Mucosa of rectum (tissue), 2 donors: ENCODE results near the gene KCNT1.

Experiments used
- H3K27ac ChIP-seq, 2 donors: one replicate each; pipeline ENCODE4 v1.7.0; 2013; ENCODE audit warnings: inconsistent platforms in 2 of 2, low read depth in 2 of 2, low read length in 2 of 2
- H3K27me3 ChIP-seq, 2 donors: one replicate each; pipeline ENCODE4 v1.7.0; 2013; ENCODE audit warnings: low read length in 2 of 2; ENCODE audit not compliant: control insufficient read depth in 2 of 2, insufficient read depth in 2 of 2
- H3K36me3 ChIP-seq, 2 donors: one replicate each; pipeline ENCODE4 v1.7.0; 2013; ENCODE audit warnings: low read length in 2 of 2; ENCODE audit not compliant: control insufficient read depth in 2 of 2, insufficient read depth in 2 of 2
- H3K4me1 ChIP-seq, 2 donors: one replicate each; pipeline ENCODE4 v1.7.0; 2013; ENCODE audit warnings: low read length in 2 of 2, mild to moderate bottlenecking in 1 of 2; ENCODE audit not compliant: control insufficient read depth in 2 of 2, insufficient read depth in 2 of 2
- H3K4me3 ChIP-seq, 2 donors: one replicate each; pipeline ENCODE4 v1.7.0; 2013; ENCODE audit warnings: low read length in 2 of 2
- H3K9ac ChIP-seq, 2 donors: one replicate each; pipeline ENCODE4 v1.7.0; 2013; ENCODE audit warnings: low read length in 2 of 2, low read depth in 1 of 2, mild to moderate bottlenecking in 1 of 2
- H3K9me3 ChIP-seq, 2 donors: one replicate each; pipeline ENCODE4 v1.7.0; 2013; ENCODE audit warnings: low read length in 2 of 2; ENCODE audit not compliant: control insufficient read depth in 2 of 2
- donor health status: healthy.
- donor health status: Normal muscosa, but diverticular disease.

Gene KCNT1

DNA sequence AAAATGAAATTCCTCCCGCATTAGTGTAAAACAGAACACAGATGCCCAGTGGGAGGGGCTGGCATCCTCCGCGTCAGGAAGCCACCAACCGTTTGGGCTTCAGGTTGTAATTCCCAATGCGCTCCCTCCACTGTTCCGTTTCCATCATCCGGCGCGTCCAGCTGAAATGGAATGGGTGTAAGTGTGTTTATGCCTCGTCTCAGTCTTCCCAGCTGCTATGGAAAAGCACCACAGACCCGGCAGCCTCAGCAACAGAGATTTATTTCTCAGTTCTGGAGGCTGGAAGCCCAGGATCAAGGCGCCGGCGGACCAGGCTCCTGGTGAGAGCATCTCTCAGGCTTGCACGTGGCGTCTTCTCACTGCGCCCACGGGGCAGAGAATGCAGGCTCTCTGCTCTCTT, 20.4 kb downstream of the KCNT1 start:
- Histone ChIP-seq H3K36me3 (no peaks in the 10 kb centered on the region), H3K27ac (no peak overlapping the region), H3K9me3 (no peaks in the 10 kb centered on the region), H3K27me3 (no peaks in the 10 kb centered on the region), H3K9ac (no peak overlapping the region), H3K4me3 (no peak overlapping the region), H3K4me1 (no peaks in the 10 kb centered on the region)

DNA sequence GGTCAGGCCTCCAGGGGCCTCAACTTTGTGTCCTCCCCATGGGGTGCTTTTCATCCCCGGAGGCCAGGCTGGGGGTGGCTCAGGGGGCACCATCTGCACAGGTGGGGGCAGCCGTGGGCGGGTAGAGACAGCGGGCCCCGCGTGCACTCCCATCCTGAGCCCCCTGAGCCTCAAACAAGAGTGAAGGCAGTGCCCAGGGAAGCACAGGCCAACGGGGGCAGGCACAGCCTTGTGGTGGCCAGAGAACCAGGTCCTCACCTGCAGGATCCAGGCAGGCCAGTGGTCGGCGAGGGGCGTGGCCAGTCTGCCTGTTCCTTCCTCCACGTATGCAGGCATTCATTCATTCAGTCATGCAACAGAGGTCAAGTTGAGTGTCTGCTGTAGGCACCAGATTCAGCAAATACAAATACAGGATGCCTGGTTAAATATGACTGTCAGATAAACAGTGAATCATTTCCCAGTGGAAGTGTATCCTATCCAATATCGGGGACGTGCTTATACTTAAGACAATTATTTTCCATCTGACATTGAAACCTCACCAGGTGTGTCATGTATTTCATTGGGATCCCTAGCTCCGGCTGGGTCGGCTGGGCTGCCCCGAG, 22.3 kb downstream of the KCNT1 start:
- H3K36me3 ChIP-seq: no peaks in the 10 kb centered on the region
- no peak overlapping the region for H3K4me3 ChIP-seq
- H3K27me3 ChIP-seq: no peaks in the 10 kb centered on the region
- no peaks in the 10 kb centered on the region for H3K4me1 ChIP-seq
- no peak overlapping the region for H3K27ac ChIP-seq
- no peak overlapping the region for H3K9ac ChIP-seq
- H3K9me3 ChIP-seq: no peaks in the 10 kb centered on the region

- Histone ChIP-seq H3K4me3 (no peak overlapping the region), H3K27ac (no peak overlapping the region), H3K27me3 (no peaks in the 10 kb centered on the region), H3K36me3 (no peaks in the 10 kb centered on the region), H3K9me3 (no peaks in the 10 kb centered on the region), H3K4me1 (no peaks in the 10 kb centered on the region), H3K9ac (no peak overlapping the region)
Observed at GRCh38 chr9:135726138-135726853, 24.3 kb downstream of the KCNT1 start.

DNA sequence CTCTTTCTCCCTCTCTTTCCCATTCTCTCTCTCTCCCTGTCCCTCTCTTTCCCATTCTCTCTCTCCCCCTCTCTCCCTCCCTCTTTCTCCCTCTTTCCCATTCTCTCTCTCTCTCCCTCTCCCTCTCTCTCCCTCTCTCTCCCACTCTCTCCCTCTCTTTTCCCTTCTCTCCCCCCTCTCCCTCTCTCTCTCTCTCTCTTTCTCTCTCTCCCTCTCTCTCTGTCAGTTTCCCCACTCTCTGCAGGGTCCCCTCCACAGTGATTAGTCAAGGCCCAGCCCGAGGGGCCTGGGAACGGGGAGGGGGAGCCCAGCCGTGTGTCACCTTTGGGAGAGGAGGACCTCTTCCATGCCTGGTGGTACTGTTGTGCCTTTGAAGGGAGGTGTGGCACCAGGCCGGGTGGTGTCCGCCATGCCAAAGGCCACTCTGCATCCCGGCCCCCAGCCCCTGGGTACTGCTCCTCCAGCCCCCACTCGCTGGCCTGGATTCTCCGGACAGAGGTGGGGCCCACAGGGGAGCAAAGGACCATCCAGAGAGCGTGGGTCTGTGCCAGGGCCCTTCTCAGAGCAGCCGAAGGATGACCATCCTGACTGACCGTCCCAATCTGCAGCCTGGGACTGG, 25.4 kb downstream of the KCNT1 start:
- Histone ChIP-seq H3K4me3 (no peak overlapping the region), H3K9me3 (no peaks in the 10 kb centered on the region), H3K4me1 (no peaks in the 10 kb centered on the region), H3K27ac (no peak overlapping the region), H3K36me3 (no peaks in the 10 kb centered on the region), H3K9ac (no peak overlapping the region), H3K27me3 (no peaks in the 10 kb centered on the region)

- no peaks in the 10 kb centered on the region for H3K9me3 ChIP-seq
- no peak overlapping the region for H3K27ac ChIP-seq
- H3K4me1 ChIP-seq: no peaks in the 10 kb centered on the region
- H3K27me3 ChIP-seq: no peaks in the 10 kb centered on the region
- no peaks in the 10 kb centered on the region for H3K36me3 ChIP-seq
- H3K9ac ChIP-seq: no peak overlapping the region
- no peak overlapping the region for H3K4me3 ChIP-seq
Observed at GRCh38 chr9:135728436-135729110, 26.6 kb downstream of the KCNT1 start.

DNA sequence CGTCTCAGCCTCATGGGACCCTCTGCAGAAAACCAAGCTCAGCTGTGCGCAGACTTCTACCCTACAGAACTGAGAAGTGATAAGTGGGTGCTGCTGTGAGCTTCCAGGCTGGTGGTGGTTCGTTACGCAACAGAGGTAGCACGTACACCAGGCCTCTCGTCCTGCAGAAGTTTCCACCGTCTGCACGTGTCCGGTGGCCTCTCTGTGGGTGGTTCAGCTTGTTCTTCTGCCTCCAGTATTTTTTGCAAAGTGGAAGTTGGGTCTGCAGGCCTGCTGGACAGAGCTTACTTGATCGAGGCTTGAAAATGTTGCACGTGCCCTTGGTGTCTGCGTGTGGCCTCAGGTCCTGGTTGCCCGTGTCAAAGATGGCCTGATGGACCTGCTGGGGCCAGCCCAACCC, 27.5 kb downstream of the KCNT1 start:
- H3K9me3 ChIP-seq: no peaks in the 10 kb centered on the region
- no peak overlapping the region for H3K9ac ChIP-seq
- no peaks in the 10 kb centered on the region for H3K27me3 ChIP-seq
- H3K36me3 ChIP-seq: no peaks in the 10 kb centered on the region
- H3K4me1 ChIP-seq: no peaks in the 10 kb centered on the region
- H3K27ac ChIP-seq: no peak overlapping the region
- no peak overlapping the region for H3K4me3 ChIP-seq

- Histone ChIP-seq H3K27me3 (no peaks in the 10 kb centered on the region), H3K27ac (no peak overlapping the region), H3K4me3 (no peak overlapping the region)
Observed at GRCh38 chr9:135731454-135731853, 29.5 kb downstream of the KCNT1 start.

GRCh38 chr9:135732569-135733257, 30.7 kb downstream of the KCNT1 start:
- Histone ChIP-seq H3K27me3 (peaks cover 0 to 4% of the 10 kb centered on the region in 2 donors), H3K9ac (no peak overlapping the region), H3K27ac (no peak overlapping the region), H3K9me3 (no peaks in the 10 kb centered on the region), H3K4me1 (no peaks in the 10 kb centered on the region), H3K4me3 (no peak overlapping the region), H3K36me3 (no peaks in the 10 kb centered on the region)

More at GRCh38 chr9:135731454-135731853, 29.5 kb downstream of the KCNT1 start:
- H3K9me3 ChIP-seq: no peaks in the 10 kb centered on the region
- H3K36me3 ChIP-seq: no peaks in the 10 kb centered on the region
- no peak overlapping the region for H3K9ac ChIP-seq
- no peaks in the 10 kb centered on the region for H3K4me1 ChIP-seq

DNA sequence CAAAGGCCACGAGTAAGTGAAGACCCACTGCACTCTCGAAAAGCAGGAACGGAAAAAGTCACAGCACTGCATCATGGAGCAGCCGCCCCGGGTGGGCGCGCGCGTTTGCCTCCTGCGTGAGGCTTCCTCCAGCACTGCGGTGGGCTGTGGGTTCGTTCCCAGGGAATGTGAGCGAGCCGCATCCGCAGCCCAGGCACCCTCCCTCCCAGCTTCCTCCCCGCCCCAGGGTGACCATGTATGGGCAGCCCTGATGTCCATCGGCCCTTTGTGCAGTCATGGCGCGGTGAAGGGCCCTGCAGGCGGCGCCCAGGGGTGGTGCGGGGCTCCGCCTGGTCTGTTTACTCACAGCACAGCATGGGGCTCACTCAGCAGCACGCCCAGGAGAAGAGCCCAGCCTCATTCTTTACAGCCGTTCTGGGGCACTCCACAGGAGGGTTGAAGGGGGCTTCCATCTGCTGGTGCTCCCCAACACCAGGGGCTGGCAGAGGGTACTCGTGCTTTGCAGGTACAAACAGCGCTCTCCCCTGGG, 32.7 kb downstream of the KCNT1 start:
- Histone ChIP-seq H3K4me3 (no peak overlapping the region), H3K36me3 (no peaks in the 10 kb centered on the region), H3K27me3 (peaks cover 0 to 4% of the 10 kb centered on the region in 2 donors), H3K9ac (no peak overlapping the region), H3K4me1 (no peaks in the 10 kb centered on the region), H3K27ac (no peak overlapping the region), H3K9me3 (no peaks in the 10 kb centered on the region)
